ENCODE data around the gene DHRSX. TPM values are rescaled to one million over a fixed set of nuclear protein-coding genes. Genes with fewer than 3 reads are reported as not detected.

The DHRSX gene
- polyA plus RNA-seq, 3 donors: 12.9 to 33.2 (median 28.3) TPM

- Mint-ChIP-seq H3K27me3 (ENCODE audit: low read depth in 3 of 3) (peaks cover 0 to 4% (median 2%) of the 10 kb centered on the region in 3 donors), H3K36me3 (peaks cover 30 to 40% of the 10 kb centered on the region in 2 donors), H3K4me3 (no peak overlapping the region), H3K27ac (peak overlapping the region in 2 of 7 donors; percentile 2 to 22), H3K9me3 (peaks cover 0 to 7% (median 2%) of the 10 kb centered on the region in 7 donors), H3K4me1 (no peaks in the 10 kb centered on the region)
- Histone ChIP-seq H3K36me3 (replicated peaks in 1 of 2; ENCODE audit: control insufficient read depth in 1 of 2, insufficient read depth in 2 of 2, low read length in 2 of 2) (peaks cover 3 to 6% of the 10 kb centered on the region in 2 donors), H3K9me3 (replicated peaks in 1 of 2; ENCODE audit: control insufficient read depth in 1 of 2, insufficient read depth in 1 of 2, low read length in 2 of 2) (no peaks in the 10 kb centered on the region), H3K27ac (ENCODE audit: low read depth in 1 of 2, low read length in 2 of 2) (no peak overlapping the region), H3K27me3 (ENCODE audit: control insufficient read depth in 2 of 2, insufficient read depth in 2 of 2, low read length in 2 of 2) (no peaks in the 10 kb centered on the region), H3K4me2 (replicated peaks; ENCODE audit: extremely low read depth, low read length, poor library complexity, severe bottlenecking) (no peak overlapping the region), H3K4me3 (replicated peaks in 1 of 3; ENCODE audit: low read depth in 2 of 3, low read length in 3 of 3) (no peak overlapping the region), H2AFZ (ENCODE audit: insufficient read depth, low read depth, low read length, poor library complexity, severe bottlenecking) (no peak overlapping the region), H4K20me1 (ENCODE audit: insufficient read depth, low read length) (no peaks in the 10 kb centered on the region), H3K79me2 (ENCODE audit: insufficient read depth, low read length) (no peaks in the 10 kb centered on the region), H3K9ac (ENCODE audit: insufficient read depth, low read length, poor library complexity, severe bottlenecking) (no peak overlapping the region), H3K4me1 (ENCODE audit: control insufficient read depth in 1 of 2, insufficient read depth in 2 of 2, low read length in 2 of 2) (no peaks in the 10 kb centered on the region)
- intact Hi-C loops (cut with micrococcal nuclease): no loop called here
- TF ChIP-seq CTCF (IDR thresholded peaks at IDR 0.05): no peak
- WGBS (ENCODE audit: insufficient coverage): 90% methylated on average over 6 of the region's 8 CpGs
- DNase-seq: no peak
Measured at GRCh38 chrX:2373615-2374014, 127.2 kb downstream of the DHRSX start.

DNA sequence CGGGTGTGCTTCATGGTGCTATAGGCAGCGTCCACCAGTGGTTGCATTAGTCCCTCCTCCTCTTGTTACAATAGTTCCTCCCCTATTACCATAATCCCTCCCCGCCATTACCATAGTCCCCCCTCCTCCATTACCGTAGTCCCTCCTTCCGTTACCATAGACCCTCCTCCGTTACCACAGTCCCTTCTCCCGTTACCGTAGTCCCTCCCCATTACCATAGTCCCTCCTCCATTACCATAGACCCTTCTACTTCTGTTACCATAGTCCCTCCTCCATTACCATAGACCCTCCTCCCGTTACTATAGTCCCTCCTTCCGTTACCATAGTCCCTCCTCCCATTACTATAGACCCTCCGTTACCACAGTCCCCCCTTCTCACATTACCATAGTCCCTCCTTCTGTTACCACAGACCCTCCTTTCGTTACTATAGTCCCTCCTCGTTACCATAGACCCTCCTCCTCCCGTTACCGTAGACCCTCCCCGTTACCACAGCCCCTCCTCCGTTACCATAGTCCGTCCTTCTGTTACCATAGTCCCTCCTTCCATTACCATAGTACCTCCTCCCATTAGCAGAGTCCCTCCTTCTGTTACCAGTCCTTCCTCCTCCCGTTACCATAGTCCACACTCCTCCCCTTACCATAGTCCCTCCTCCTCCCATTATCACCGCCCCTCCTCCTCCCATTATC, 129.6 kb downstream of the DHRSX start:
- Mint-ChIP-seq H3K27me3 (ENCODE audit: low read depth in 3 of 3) (peaks cover 0 to 6% (median 3%) of the 10 kb centered on the region in 3 donors), H3K36me3 (peaks cover 25 to 36% of the 10 kb centered on the region in 2 donors), H3K27ac (no peak overlapping the region), H3K4me3 (no peak overlapping the region), H3K9me3 (peaks cover 0 to 7% (median 2%) of the 10 kb centered on the region in 7 donors), H3K4me1 (no peaks in the 10 kb centered on the region)
- Histone ChIP-seq H3K27me3 (ENCODE audit: control insufficient read depth in 2 of 2, insufficient read depth in 2 of 2, low read length in 2 of 2) (no peaks in the 10 kb centered on the region), H3K4me1 (ENCODE audit: control insufficient read depth in 1 of 2, insufficient read depth in 2 of 2, low read length in 2 of 2) (no peaks in the 10 kb centered on the region), H2AFZ (ENCODE audit: insufficient read depth, low read depth, low read length, poor library complexity, severe bottlenecking) (no peak overlapping the region), H3K36me3 (replicated peaks in 1 of 2; ENCODE audit: control insufficient read depth in 1 of 2, insufficient read depth in 2 of 2, low read length in 2 of 2) (peaks cover 3 to 6% of the 10 kb centered on the region in 2 donors), H3K27ac (ENCODE audit: low read depth in 1 of 2, low read length in 2 of 2) (no peak overlapping the region), H3K79me2 (ENCODE audit: insufficient read depth, low read length) (no peaks in the 10 kb centered on the region), H4K20me1 (ENCODE audit: insufficient read depth, low read length) (no peaks in the 10 kb centered on the region), H3K4me2 (replicated peaks; ENCODE audit: extremely low read depth, low read length, poor library complexity, severe bottlenecking) (no peak overlapping the region), H3K4me3 (replicated peaks in 1 of 3; ENCODE audit: low read depth in 2 of 3, low read length in 3 of 3) (no peak overlapping the region), H3K9ac (ENCODE audit: insufficient read depth, low read length, poor library complexity, severe bottlenecking) (no peak overlapping the region), H3K9me3 (replicated peaks in 1 of 2; ENCODE audit: control insufficient read depth in 1 of 2, insufficient read depth in 1 of 2, low read length in 2 of 2) (no peaks in the 10 kb centered on the region)
- no peak for TF ChIP-seq CTCF (IDR thresholded peaks at IDR 0.05)
- DNase-seq: no peak
- intact Hi-C loops (cut with micrococcal nuclease): no loop called here
- WGBS (ENCODE audit: insufficient coverage): 94% methylated on average over 20 of the region's 20 CpGs

All from CD14-positive monocyte (primary cell).